HEK293T (cell line): ENCODE data around the gene KLC1.

Experiments used
- CTCF ChIA-PET: fragments of 350-600 bp; formaldehyde crosslinking; extraction: SDS; loops from one replicate; lab custom pipeline; 2021; ENCODE audit warnings: antibody characterized with exemption, inconsistent platforms; lab: Yijun Ruan, JAX
- POLR2A ChIA-PET: fragments of 350-600 bp; formaldehyde crosslinking; extraction: SDS; loops from one replicate; lab custom pipeline; 2020; ENCODE audit warnings: antibody characterized with exemption, inconsistent platforms; lab: Yijun Ruan, JAX
- DNase-seq: peaks from one replicate; pipeline ENCODE4 v3.0.0; 2012; ENCODE audit warnings: mixed read lengths; ENCODE audit errors: extremely low spot score
- ARNT ChIP-seq: fragments of 450-650 bp; IDR thresholded peaks from 2 replicates; pipeline ENCODE4 v1.6.1; 2017; ENCODE audit warnings: mild to moderate bottlenecking
- BHLHE40 ChIP-seq: fragments of 450-650 bp; IDR thresholded peaks from 2 replicates; pipeline ENCODE4 v1.6.1; 2016; ENCODE audit warnings: mild to moderate bottlenecking, moderate library complexity, borderline replicate concordance
- CTBP1 ChIP-seq: fragments of 450-650 bp; IDR thresholded peaks from 2 replicates; pipeline ENCODE4 v1.6.1; 2016; ENCODE audit warnings: borderline replicate concordance
- ELF4 ChIP-seq: fragments of 450-650 bp; IDR thresholded peaks from 2 replicates; pipeline ENCODE4 v1.6.1; 2017; ENCODE audit warnings: antibody characterized with exemption
- FOXA1 ChIP-seq: fragments of 450-650 bp; IDR thresholded peaks from 2 replicates; pipeline ENCODE4 v1.6.1; 2016; ENCODE audit warnings: mild to moderate bottlenecking
- FOXK2 ChIP-seq: fragments of 450-650 bp; IDR thresholded peaks from 2 replicates; pipeline ENCODE4 v1.6.1; 2016; ENCODE audit warnings: mild to moderate bottlenecking
- FOXM1 ChIP-seq: fragments of 450-650 bp; IDR thresholded peaks from 2 replicates; pipeline ENCODE4 v1.6.1; 2017; ENCODE audit warnings: mild to moderate bottlenecking, borderline replicate concordance
- HDGF ChIP-seq: fragments of 450-650 bp; IDR thresholded peaks from 2 replicates; pipeline ENCODE4 v1.6.1; 2017; ENCODE audit warnings: antibody characterized with exemption, borderline replicate concordance
- L3MBTL2 ChIP-seq: fragments of 450-650 bp; conservative IDR thresholded peaks from 2 replicates; pipeline ENCODE4 v1.6.1; 2016; ENCODE audit warnings: mild to moderate bottlenecking
- LEF1 ChIP-seq: fragments of 450-650 bp; IDR thresholded peaks from 2 replicates; pipeline ENCODE4 v1.6.1; 2017; ENCODE audit warnings: mild to moderate bottlenecking, borderline replicate concordance
- NFRKB ChIP-seq: fragments of 450-650 bp; IDR thresholded peaks from 2 replicates; pipeline ENCODE4 v1.6.1; 2016; ENCODE audit warnings: mild to moderate bottlenecking, moderate library complexity
- PKNOX1 ChIP-seq: fragments of 450-650 bp; IDR thresholded peaks from 2 replicates; pipeline ENCODE4 v1.6.1; 2016
- SP1 ChIP-seq: fragments of 450-650 bp; IDR thresholded peaks from 2 replicates; pipeline ENCODE4 v1.6.1; 2017
- SUZ12 ChIP-seq: fragments of 450-650 bp; IDR thresholded peaks from 2 replicates; pipeline ENCODE4 v1.6.1; 2016; ENCODE audit warnings: mild to moderate bottlenecking
- TARDBP ChIP-seq: fragments of 450-650 bp; IDR thresholded peaks from 2 replicates; pipeline ENCODE4 v1.6.1; 2016
- ZNF384 ChIP-seq: fragments of 450-650 bp; IDR thresholded peaks from 2 replicates; pipeline ENCODE4 v1.6.1; 2016

Gene KLC1

GRCh38 chr14:103735439-103735814 is 106.4 kb downstream of the KLC1 start:
- TF ChIP-seq CTBP1: no peak
- no peak for TF ChIP-seq HDGF
- no peak for TF ChIP-seq NFRKB
- no peak for TF ChIP-seq BHLHE40
- no peak for TF ChIP-seq ELF4
- TF ChIP-seq PKNOX1: no peak
- no peak for TF ChIP-seq TARDBP
- no peak for TF ChIP-seq L3MBTL2
- no peak for TF ChIP-seq FOXK2
- TF ChIP-seq FOXM1: no peak
- no peak for TF ChIP-seq FOXA1
- no peak for TF ChIP-seq SUZ12
- no peak for TF ChIP-seq LEF1
- TF ChIP-seq ARNT: no peak
- TF ChIP-seq ZNF384: no peak
- TF ChIP-seq SP1: no peak
- CTCF ChIA-PET: interaction anchor here (0.6 kb wide), 1 partner anchor 82 kb away, joined by 3 read pairs; no protein-coding TSS in a partner anchor
- DNase-seq: no peak
- POLR2A ChIA-PET: interaction anchor here (1.1 kb wide), 1 partner anchor 20 kb away, joined by 6 read pairs; the partner anchor contains the start of genes XRCC3 and ZFYVE21

DNA sequence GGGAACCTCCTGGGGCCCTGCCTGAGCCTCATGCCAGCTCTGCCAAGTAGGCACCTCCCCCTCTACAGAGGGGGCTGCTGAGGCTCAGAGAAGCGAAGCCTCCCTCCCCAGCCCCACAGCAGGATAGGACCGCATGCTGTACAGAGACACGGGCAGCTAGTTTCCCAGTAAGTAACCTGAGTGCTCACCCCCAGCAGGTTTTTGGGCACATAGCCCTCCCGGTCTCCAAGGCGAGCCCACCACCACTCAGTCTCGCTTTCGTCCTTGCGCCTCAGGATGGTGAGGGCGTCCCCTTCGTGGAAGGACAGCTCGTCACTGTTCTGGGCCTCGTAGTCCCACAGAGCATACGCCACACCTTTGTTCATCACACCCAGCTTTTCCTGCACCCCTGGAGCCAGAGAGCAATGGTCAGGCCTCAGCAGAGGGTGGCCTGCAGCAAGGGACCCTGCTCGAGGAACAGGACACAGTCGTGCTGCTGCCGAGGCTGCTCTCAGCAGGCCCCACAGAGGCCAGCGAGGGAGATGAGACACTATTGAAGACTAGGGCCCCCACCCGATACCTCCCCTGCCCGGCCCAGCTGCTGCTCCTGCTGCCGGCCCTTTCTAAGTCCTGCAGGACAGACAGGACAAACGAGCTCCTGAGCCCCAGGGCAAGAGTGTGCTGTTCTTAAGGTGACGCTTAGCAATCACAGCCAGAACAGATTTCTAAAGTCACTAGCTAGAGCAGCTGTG is 107.0 kb downstream of the KLC1 start:
- CTCF ChIA-PET: no interaction called here
- POLR2A ChIA-PET: interaction anchor here (1.1 kb wide), 2 partner anchors 20 kb away, joined by 3 to 6 read pairs; partner anchors contain the start of genes XRCC3 and ZFYVE21
- TF ChIP-seq L3MBTL2 (no peak), FOXA1 (no peak), CTBP1 (no peak), TARDBP (no peak), SP1 (no peak), FOXK2 (no peak), PKNOX1 (no peak), HDGF (no peak), ARNT (no peak), FOXM1 (no peak), ELF4 (no peak)
- DNase-seq: no peak

DNA sequence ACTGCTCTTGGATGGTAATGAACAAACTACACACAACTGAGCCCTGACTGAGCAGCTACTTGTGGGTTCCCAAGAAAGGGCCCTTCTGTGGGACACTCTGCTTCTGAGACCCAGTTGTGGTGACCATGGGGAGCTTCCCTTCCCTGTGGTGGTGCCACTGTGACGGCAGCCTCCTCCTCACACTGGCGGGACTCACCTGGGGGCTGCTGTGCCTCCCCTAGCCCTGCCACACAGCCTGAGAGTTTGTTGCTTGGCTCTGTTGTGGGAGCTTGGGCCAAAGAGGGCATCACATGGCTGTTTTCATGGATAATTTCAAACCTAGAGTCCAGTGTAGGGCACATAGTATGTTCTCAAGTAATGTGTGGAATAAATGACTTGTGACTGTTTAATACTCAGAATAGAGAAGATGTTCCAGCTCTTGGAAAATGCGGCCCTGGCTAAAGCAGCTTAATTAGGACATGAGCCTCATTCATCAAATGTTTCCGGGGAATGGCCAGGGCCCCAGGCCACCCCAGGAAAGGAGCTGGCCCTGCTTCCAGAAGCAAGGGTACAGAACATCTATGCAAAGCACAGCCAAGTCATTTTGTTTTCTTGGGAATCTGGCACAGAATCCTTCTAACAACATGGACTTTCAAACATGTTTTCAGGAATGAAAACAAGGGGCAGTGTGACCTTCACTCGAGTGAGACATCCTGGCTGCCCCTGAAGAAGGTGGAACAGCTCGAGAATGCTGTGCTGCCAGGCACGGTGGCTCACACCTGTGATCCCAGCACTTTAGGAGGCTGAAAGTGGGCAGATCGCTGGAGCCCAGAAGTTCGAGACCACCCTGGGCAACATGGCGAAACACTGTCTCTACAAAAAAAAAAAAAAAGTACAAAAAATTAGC is 107.8 kb downstream of the KLC1 start:
- DNase-seq: no peak
- TF ChIP-seq FOXM1 (no peak), SP1 (no peak), LEF1 (no peak), L3MBTL2 (no peak), HDGF (no peak), ZNF384 (no peak), FOXK2 (no peak), CTBP1 (no peak), BHLHE40 (no peak), SUZ12 (no peak), TARDBP (no peak), FOXA1 (no peak), NFRKB (no peak), PKNOX1 (no peak), ARNT (no peak)
- ChIA-PET CTCF (no interaction called here), POLR2A (interaction anchor here (0.6 to 1.1 kb wide), 2 partner anchors 16 to 21 kb away, joined by 3 read pairs; partner anchors contain the start of genes XRCC3 and ZFYVE21)

DNA sequence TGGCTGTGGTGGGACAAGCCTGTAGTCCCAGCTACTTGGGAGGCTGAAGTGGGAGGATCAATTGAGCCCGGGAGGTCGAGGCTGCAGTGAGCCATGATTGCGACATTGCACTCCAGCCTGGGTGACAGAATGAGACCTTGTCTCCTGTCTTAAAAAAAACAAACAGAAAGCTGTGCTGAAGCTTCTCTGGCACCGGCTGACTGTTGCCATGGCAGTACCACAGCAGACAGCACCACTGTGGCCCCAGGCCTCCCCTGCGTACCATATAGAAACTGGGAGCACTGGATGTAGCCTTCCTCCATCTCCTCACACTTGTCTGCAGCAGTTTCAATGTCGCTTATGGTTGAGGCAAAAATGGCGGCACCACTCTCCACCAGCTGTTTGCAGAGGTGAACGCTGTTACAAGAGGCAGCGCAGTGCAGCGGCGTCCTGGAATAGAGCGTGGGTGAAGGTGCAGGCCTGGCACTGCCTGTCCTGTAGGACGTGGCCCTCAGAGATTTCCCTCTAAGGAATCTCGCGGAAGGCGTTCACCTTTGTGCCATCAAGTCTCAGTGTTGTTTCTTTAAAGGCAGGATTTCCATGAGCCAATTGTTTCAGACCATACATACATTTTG is 108.5 kb downstream of the KLC1 start:
- no peak for DNase-seq
- TF ChIP-seq FOXA1: no peak
- TF ChIP-seq SP1: no peak
- no peak for TF ChIP-seq NFRKB
- TF ChIP-seq ZNF384: no peak
- TF ChIP-seq FOXM1: no peak
- TF ChIP-seq LEF1: no peak
- no peak for TF ChIP-seq PKNOX1
- TF ChIP-seq BHLHE40: no peak
- TF ChIP-seq ARNT: no peak
- ChIA-PET POLR2A (interaction anchor here (1.1 kb wide), 1 partner anchor 22 kb away, joined by 3 read pairs; the partner anchor contains the start of genes XRCC3 and ZFYVE21), CTCF (no interaction called here)

GRCh38 chr14:103738166-103738565 is 109.2 kb downstream of the KLC1 start:
- DNase-seq: no peak
- TF ChIP-seq SUZ12 (no peak), TARDBP (no peak), FOXA1 (no peak), PKNOX1 (no peak), SP1 (no peak), ZNF384 (no peak)
- ChIA-PET POLR2A (no interaction called here), CTCF (no interaction called here)
